ENCODE data around the gene MAGI2. TPM values are rescaled to one million over a fixed set of nuclear protein-coding genes. Genes with fewer than 3 reads are reported as not detected.
A peak's percentile ranks its signal among the peaks of the same experiment; 100 is the strongest.

Gene MAGI2
- total and polyA plus RNA-seq, 2 experiments from 2014 or later: 10.4 to 26.4 TPM

DNA sequence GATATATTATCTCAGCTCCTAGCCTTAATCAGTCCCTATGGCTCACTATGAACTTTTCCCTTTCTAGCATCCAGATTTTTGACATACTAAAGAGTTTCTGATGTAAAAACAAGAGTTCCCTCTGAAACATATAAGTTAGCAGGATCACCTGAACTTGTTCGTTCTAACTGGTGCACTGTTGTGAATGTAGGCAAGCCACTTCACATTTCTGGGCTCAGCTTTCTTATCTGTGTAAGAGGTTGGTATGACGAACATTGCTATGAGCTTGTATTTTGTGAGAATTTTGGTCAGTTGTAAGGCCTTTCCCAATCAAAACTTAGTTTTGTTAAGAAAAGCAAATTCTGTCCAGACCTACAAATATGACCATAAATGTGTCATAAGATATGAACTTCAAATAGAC is 46.1 kb downstream of the MAGI2 start:
- no peaks in the 10 kb centered on the region for H4K20me1 ChIP-seq (replicated peaks; ENCODE audit: insufficient read depth)
- H3K27ac ChIP-seq (ENCODE audit: low read depth): no peak overlapping the region
- Mint-ChIP-seq H3K36me3 (ENCODE audit: low read depth) (no peaks in the 10 kb centered on the region), H3K9me3 (no peaks in the 10 kb centered on the region), H3K4me3 (no peak overlapping the region), H3K27ac (no peak overlapping the region), H3K4me1 (no peaks in the 10 kb centered on the region), H3K27me3 (ENCODE audit: insufficient read depth, low read depth, poor library complexity) (no peaks in the 10 kb centered on the region)
- H3K79me2 ChIP-seq (replicated peaks; ENCODE audit: insufficient read depth): no peaks in the 10 kb centered on the region
- H3K4me2 ChIP-seq: no peak overlapping the region
- H3K9me2 ChIP-seq (ENCODE audit: insufficient read depth): no peaks in the 10 kb centered on the region
- TF ChIP-seq, protein P1, sequence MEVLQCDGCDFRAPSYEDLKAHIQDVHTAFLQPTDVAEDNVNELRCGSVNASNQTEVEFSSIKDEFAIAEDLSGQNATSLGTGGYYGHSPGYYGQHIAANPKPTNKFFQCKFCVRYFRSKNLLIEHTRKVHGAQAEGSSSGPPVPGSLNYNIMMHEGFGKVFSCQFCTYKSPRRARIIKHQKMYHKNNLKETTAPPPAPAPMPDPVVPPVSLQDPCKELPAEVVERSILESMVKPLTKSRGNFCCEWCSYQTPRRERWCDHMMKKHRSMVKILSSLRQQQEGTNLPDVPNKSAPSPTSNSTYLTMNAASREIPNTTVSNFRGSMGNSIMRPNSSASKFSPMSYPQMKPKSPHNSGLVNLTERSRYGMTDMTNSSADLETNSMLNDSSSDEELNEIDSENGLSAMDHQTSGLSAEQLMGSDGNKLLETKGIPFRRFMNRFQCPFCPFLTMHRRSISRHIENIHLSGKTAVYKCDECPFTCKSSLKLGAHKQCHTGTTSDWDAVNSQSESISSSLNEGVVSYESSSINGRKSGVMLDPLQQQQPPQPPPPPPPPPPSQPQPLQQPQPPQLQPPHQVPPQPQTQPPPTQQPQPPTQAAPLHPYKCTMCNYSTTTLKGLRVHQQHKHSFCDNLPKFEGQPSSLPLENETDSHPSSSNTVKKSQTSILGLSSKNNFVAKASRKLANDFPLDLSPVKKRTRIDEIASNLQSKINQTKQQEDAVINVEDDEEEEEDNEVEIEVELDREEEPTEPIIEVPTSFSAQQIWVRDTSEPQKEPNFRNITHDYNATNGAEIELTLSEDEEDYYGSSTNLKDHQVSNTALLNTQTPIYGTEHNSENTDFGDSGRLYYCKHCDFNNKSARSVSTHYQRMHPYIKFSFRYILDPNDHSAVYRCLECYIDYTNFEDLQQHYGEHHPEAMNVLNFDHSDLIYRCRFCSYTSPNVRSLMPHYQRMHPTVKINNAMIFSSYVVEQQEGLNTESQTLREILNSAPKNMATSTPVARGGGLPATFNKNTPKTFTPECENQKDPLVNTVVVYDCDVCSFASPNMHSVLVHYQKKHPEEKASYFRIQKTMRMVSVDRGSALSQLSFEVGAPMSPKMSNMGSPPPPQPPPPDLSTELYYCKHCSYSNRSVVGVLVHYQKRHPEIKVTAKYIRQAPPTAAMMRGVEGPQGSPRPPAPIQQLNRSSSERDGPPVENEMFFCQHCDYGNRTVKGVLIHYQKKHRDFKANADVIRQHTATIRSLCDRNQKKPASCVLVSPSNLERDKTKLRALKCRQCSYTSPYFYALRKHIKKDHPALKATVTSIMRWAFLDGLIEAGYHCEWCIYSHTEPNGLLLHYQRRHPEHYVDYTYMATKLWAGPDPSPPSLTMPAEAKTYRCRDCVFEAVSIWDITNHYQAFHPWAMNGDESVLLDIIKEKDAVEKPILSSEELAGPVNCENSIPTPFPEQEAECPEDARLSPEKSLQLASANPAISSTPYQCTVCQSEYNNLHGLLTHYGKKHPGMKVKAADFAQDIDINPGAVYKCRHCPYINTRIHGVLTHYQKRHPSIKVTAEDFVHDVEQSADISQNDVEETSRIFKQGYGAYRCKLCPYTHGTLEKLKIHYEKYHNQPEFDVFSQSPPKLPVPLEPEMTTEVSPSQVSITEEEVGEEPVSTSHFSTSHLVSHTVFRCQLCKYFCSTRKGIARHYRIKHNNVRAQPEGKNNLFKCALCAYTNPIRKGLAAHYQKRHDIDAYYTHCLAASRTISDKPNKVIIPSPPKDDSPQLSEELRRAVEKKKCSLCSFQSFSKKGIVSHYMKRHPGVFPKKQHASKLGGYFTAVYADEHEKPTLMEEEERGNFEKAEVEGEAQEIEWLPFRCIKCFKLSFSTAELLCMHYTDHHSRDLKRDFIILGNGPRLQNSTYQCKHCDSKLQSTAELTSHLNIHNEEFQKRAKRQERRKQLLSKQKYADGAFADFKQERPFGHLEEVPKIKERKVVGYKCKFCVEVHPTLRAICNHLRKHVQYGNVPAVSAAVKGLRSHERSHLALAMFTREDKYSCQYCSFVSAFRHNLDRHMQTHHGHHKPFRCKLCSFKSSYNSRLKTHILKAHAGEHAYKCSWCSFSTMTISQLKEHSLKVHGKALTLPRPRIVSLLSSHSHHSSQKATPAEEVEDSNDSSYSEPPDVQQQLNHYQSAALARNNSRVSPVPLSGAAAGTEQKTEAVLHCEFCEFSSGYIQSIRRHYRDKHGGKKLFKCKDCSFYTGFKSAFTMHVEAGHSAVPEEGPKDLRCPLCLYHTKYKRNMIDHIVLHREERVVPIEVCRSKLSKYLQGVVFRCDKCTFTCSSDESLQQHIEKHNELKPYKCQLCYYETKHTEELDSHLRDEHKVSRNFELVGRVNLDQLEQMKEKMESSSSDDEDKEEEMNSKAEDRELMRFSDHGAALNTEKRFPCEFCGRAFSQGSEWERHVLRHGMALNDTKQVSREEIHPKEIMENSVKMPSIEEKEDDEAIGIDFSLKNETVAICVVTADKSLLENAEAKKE (CRISPR knock-in tag; IDR thresholded peaks at IDR 0.05): no peak
- TF ChIP-seq, protein P2, sequence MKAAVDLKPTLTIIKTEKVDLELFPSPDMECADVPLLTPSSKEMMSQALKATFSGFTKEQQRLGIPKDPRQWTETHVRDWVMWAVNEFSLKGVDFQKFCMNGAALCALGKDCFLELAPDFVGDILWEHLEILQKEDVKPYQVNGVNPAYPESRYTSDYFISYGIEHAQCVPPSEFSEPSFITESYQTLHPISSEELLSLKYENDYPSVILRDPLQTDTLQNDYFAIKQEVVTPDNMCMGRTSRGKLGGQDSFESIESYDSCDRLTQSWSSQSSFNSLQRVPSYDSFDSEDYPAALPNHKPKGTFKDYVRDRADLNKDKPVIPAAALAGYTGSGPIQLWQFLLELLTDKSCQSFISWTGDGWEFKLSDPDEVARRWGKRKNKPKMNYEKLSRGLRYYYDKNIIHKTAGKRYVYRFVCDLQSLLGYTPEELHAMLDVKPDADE (IDR thresholded peaks at IDR 0.05): no peak
- TF ChIP-seq STAT1 (IDR thresholded peaks at IDR 0.05; ENCODE audit: unreplicated experiment) (no peak), EZH2 (IDR thresholded peaks at IDR 0.05; ENCODE audit: low read depth, unreplicated experiment) (no peak), EZH2phosphoT487 (IDR thresholded peaks at IDR 0.05; ENCODE audit: unreplicated experiment) (no peak), JUNB (IDR thresholded peaks at IDR 0.05; ENCODE audit: unreplicated experiment) (no peak), ZNF331 (CRISPR knock-in tag; IDR thresholded peaks at IDR 0.05; ENCODE audit: low read depth) (no peak), ZNF114 (CRISPR knock-in tag; IDR thresholded peaks at IDR 0.05) (no peak), NANOG (IDR thresholded peaks at IDR 0.05; ENCODE audit: borderline replicate concordance) (no peak), POLR2AphosphoS5 (IDR thresholded peaks at IDR 0.05; ENCODE audit: low read depth) (no peak), CREB1 (CRISPR knock-in tag; IDR thresholded peaks at IDR 0.05; ENCODE audit: low read depth) (no peak)
- TF ChIP-seq, protein P3, sequence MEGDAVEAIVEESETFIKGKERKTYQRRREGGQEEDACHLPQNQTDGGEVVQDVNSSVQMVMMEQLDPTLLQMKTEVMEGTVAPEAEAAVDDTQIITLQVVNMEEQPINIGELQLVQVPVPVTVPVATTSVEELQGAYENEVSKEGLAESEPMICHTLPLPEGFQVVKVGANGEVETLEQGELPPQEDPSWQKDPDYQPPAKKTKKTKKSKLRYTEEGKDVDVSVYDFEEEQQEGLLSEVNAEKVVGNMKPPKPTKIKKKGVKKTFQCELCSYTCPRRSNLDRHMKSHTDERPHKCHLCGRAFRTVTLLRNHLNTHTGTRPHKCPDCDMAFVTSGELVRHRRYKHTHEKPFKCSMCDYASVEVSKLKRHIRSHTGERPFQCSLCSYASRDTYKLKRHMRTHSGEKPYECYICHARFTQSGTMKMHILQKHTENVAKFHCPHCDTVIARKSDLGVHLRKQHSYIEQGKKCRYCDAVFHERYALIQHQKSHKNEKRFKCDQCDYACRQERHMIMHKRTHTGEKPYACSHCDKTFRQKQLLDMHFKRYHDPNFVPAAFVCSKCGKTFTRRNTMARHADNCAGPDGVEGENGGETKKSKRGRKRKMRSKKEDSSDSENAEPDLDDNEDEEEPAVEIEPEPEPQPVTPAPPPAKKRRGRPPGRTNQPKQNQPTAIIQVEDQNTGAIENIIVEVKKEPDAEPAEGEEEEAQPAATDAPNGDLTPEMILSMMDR (conservative IDR thresholded peaks at IDR 0.05; ENCODE audit: low read depth in 2 of 2): no peak
- TF ChIP-seq, protein P4, sequence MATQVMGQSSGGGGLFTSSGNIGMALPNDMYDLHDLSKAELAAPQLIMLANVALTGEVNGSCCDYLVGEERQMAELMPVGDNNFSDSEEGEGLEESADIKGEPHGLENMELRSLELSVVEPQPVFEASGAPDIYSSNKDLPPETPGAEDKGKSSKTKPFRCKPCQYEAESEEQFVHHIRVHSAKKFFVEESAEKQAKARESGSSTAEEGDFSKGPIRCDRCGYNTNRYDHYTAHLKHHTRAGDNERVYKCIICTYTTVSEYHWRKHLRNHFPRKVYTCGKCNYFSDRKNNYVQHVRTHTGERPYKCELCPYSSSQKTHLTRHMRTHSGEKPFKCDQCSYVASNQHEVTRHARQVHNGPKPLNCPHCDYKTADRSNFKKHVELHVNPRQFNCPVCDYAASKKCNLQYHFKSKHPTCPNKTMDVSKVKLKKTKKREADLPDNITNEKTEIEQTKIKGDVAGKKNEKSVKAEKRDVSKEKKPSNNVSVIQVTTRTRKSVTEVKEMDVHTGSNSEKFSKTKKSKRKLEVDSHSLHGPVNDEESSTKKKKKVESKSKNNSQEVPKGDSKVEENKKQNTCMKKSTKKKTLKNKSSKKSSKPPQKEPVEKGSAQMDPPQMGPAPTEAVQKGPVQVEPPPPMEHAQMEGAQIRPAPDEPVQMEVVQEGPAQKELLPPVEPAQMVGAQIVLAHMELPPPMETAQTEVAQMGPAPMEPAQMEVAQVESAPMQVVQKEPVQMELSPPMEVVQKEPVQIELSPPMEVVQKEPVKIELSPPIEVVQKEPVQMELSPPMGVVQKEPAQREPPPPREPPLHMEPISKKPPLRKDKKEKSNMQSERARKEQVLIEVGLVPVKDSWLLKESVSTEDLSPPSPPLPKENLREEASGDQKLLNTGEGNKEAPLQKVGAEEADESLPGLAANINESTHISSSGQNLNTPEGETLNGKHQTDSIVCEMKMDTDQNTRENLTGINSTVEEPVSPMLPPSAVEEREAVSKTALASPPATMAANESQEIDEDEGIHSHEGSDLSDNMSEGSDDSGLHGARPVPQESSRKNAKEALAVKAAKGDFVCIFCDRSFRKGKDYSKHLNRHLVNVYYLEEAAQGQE (IDR thresholded peaks at IDR 0.05; ENCODE audit: unreplicated experiment): no peak
- H3K4me1 ChIP-seq (ENCODE audit: insufficient read depth): no peaks in the 10 kb centered on the region
- DNase-seq (ENCODE audit: low spot score): no peak
- H2AFZ ChIP-seq: peak overlapping the region; percentile 15; the same call in 1 of the 2 replicates
- no peak overlapping the region for H3K4me3 ChIP-seq
- H3K27me3 ChIP-seq (ENCODE audit: insufficient read depth): no peaks in the 10 kb centered on the region
- H3K36me3 ChIP-seq (ENCODE audit: insufficient read depth): no peaks in the 10 kb centered on the region
- ATAC-seq: no peak
- no peaks in the 10 kb centered on the region for H3F3A ChIP-seq (replicated peaks; ENCODE audit: low read depth)
